Right renal cortex interstitium (tissue), 3 donors: Measurements from ENCODE around the gene HLA-DQA2. TPM values are rescaled to one million over a fixed set of nuclear protein-coding genes. Genes with fewer than 3 reads are reported as not detected.
"Not testable (repeated sequence)": the region's sequence is repeated elsewhere in the genome, so short reads cannot be mapped to it uniquely, and the experiment has no call there.

Experiments
- DNase-seq, 3 donors: peaks; one replicate each; pipeline ENCODE4 v3.0.0-alpha.2; 2013; ENCODE audit warnings: low read depth in 3 of 3, low spot score in 2 of 3
- polyA plus RNA-seq, 3 donors: library from polyadenylated mRNA; unstranded; fragments of 120-200 nt; gene quantifications; one replicate each; pipeline ENCODE4 v1.2.1, GENCODE V29; 2013; ENCODE audit not compliant: insufficient read length in 3 of 3

HLA-DQA2 gene
- polyA plus RNA-seq, 3 donors = 0.34 TPM; not detected in 2

GRCh38 chr6:32775071-32775470, 33.9 kb downstream of the HLA-DQA2 start:
- no peak for DNase-seq

- DNase-seq = no peak
Observed at GRCh38 chr6:32779036-32779435, 37.8 kb downstream of the HLA-DQA2 start.

GRCh38 chr6:32782923-32783322, 41.7 kb downstream of the HLA-DQA2 start:
- not testable (repeated sequence) for DNase-seq

GRCh38 chr6:32785781-32786533, 44.8 kb downstream of the HLA-DQA2 start:
- peak; percentile 27 to 48 (median 45) for DNase-seq

- no peak for DNase-seq
Observed at GRCh38 chr6:32790306-32790705, 49.1 kb downstream of the HLA-DQA2 start.

GRCh38 chr6:32792901-32793435, 51.8 kb downstream of the HLA-DQA2 start:
- no peak for DNase-seq

- DNase-seq = no peak
Observed at GRCh38 chr6:32794510-32794909, 53.3 kb downstream of the HLA-DQA2 start.

Other genes starting within 250 kb of the HLA-DQA2 start
- gene HLA-DRB5, start 211.1 kb upstream of the HLA-DQA2 start, polyA plus RNA-seq = 10 to 100 TPM; 11.1 to 54.5 (median 15.3) TPM
- gene HLA-DRB1, start 151.5 kb upstream of the HLA-DQA2 start, polyA plus RNA-seq = 10 to 100 TPM; 45.9 to 71.5 (median 49.3) TPM
- 1 to 10 TPM; 3.3 to 7.4 (median 4.5) TPM for gene HLA-DQA1, start 104.0 kb upstream of the HLA-DQA2 start, polyA plus RNA-seq
- gene HLA-DQB1, start 74.7 kb upstream of the HLA-DQA2 start, polyA plus RNA-seq = 1 to 10 TPM; 4.3 to 7.7 (median 5.1) TPM
- 1 to 10 TPM in 1 of 3 donors, under 1 TPM in 1, not detected in 1; 0.72 to 1.3 TPM for gene HLA-DQB2, start 22.1 kb downstream of the HLA-DQA2 start, polyA plus RNA-seq
- gene HLA-DOB, start 75.6 kb downstream of the HLA-DQA2 start, polyA plus RNA-seq = under 1 TPM in 2 of 3 donors, not detected in 1; 0.17 to 0.26 TPM
- 10 to 100 TPM; 10.2 to 12.4 (median 11.9) TPM for gene TAP2, start 97.3 kb downstream of the HLA-DQA2 start, polyA plus RNA-seq
- 10 to 100 TPM; 24.1 to 27.8 (median 25.7) TPM for gene PSMB8, start 102.7 kb downstream of the HLA-DQA2 start, polyA plus RNA-seq
- 10 to 100 TPM; 11.2 to 12.5 (median 11.6) TPM for gene TAP1, start 112.3 kb downstream of the HLA-DQA2 start, polyA plus RNA-seq
- gene PSMB9, start 112.8 kb downstream of the HLA-DQA2 start, polyA plus RNA-seq = 1 to 10 TPM; 5.0 to 8.0 (median 6.2) TPM
- gene HLA-DMB, start 199.6 kb downstream of the HLA-DQA2 start, polyA plus RNA-seq = 10 to 100 TPM; 73.7 to 80.3 (median 74.3) TPM
- gene HLA-DMA, start 211.7 kb downstream of the HLA-DQA2 start, polyA plus RNA-seq = 10 to 100 TPM; 13.7 to 18.3 (median 15.6) TPM
- 100 to 1,000 TPM; 292 to 324 (median 307) TPM for gene BRD2, start 227.2 kb downstream of the HLA-DQA2 start, polyA plus RNA-seq